HG02870 (cell line): ENCODE results near the gene FAM163A.

Experiments used
- ATAC-seq: cut with Tn5 transposase; IDR thresholded peaks from one replicate; pipeline ENCODE4 v1.9.1; 2021; ENCODE audit warnings: mild to moderate bottlenecking, moderate library complexity; ENCODE audit not compliant: unreplicated experiment

Gene FAM163A

GRCh38 chr1:179750630-179751029, 7.5 kb downstream of the FAM163A start:
- ATAC-seq = no peak

DNA sequence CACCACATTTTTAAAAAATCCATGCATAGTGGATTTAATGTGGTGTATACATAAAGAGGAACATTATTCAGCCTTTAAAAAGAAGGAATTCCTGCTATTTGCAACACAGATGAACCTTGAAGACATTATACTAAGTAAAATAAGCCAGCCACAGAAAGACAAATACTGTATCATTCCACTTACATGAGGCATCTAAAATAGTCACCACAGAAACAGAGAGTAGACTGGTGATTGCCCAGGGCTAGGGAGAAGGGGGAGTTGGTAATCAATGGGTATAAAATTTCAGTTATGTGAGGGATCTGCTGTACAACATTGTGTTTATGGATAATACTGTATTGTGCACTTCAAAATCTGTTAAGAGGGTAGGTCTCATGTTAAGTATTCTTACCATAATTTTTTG, 10.0 kb downstream of the FAM163A start:
- ATAC-seq = no peak

DNA sequence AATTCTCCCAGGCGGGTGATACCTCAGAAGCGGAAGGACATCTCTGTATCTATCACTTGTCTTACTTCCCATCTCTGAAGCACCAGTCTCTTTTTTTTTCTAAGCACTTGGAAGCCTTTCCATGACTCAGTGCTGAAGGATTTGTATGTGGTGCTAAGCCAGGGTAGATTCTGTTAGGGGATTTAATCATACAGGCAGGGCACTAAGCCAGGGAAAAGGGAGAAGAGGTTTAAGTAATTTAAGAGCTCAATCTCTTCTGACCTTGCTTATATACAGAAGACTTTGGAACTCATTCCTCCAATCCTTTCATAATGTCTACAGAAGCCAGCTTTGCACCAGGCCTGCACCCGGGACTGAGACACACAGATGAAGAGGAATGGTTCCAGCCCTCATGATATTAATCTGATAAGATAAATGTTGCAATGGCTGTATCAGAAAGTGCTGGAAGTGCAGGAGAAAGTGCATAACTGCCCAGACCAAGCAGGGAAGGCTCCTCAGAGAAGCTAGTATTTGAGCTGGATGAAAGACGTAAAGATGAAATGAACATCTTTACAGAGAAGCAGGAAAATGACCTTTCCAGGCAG, 11.0 kb downstream of the FAM163A start:
- no peak for ATAC-seq

DNA sequence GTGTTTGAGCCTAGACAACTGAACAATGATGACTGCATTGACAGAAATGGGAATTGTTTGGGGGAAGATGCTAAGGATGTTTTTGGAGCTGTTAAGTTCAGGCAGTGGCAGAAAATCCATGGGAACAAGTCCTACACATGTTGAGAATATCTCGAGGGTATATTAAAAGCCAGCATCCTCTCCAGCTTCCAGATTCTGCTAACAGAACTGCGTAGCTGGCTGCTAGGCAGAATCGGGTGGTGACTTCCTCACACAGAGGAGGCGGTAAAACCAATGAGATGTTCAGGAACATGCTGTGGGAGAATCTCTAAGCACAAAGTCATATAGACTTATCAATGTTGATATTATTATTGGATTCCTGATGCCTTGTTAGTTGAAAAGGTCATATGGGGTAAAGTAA, 14.8 kb downstream of the FAM163A start:
- no peak for ATAC-seq

GRCh38 chr1:179760521-179760920, 17.4 kb downstream of the FAM163A start:
- ATAC-seq = no peak

GRCh38 chr1:179761296-179761695, 18.2 kb downstream of the FAM163A start:
- ATAC-seq = no peak

DNA sequence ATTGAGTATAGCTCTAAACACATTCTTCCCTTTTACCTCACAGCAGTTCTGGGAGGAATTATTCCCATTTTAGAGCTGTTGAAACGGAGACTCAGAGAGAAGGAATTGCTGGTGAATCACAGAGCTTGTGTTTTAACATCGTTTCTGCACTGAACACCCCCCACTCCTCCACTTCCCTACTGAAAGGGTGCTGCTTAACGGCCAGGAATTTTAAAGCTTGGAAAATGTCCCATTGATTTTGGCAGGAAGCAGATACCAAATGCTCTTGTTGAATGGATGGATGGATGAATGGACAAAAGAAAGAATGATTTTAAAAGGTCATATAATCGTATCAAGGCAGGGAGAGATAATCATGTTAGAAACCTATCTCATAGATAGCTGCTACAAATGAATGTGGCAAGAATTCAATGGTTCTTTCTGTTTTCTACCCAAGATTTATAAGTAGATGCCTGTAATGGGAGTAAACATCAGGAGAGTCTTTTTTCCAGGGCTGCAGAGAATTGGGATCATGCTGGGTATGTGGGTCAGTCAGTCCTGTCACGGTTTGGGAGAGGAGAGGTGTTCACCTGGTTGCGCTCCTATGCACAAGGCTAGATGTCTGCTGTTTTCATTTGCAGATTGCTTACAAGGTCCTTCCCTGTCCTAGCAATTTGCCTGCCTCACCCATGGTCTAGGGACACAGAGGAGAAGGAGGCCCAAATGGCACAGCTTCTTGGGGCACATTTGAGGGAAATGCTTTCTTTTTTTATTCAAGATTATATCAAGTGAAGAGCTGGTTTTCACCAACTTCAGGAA, 19.0 kb downstream of the FAM163A start:
- ATAC-seq = no peak

GRCh38 chr1:179767177-179767581, 24.1 kb downstream of the FAM163A start:
- ATAC-seq = no peak

- ATAC-seq = no peak
These were observed 24.9 kb downstream of the FAM163A start for GRCh38 chr1:179767996-179768395.

GRCh38 chr1:179770887-179771502, 27.9 kb downstream of the FAM163A start:
- ATAC-seq = no peak

GRCh38 chr1:179773264-179773663, 30.2 kb downstream of the FAM163A start:
- ATAC-seq = no peak

DNA sequence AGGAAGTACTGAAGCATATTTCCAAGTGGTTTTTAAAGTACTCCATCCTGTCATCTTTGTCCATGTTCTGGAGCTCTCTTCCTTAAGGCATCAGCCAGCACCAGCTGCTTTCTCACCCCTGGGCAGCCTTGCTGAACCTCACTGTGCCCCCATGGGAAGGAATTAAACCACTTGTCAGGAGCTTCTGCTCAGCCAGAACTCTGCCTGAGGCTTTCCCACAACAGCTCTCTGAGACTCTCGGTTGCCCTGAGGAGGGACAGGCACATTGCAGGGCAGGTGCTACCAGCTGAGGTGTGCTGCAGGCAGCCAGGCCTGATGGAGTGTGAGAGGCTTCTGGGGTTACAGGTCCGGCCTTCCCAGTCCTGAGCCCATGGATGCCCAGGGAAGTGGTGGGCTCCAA, 30.9 kb downstream of the FAM163A start:
- ATAC-seq = no peak

DNA sequence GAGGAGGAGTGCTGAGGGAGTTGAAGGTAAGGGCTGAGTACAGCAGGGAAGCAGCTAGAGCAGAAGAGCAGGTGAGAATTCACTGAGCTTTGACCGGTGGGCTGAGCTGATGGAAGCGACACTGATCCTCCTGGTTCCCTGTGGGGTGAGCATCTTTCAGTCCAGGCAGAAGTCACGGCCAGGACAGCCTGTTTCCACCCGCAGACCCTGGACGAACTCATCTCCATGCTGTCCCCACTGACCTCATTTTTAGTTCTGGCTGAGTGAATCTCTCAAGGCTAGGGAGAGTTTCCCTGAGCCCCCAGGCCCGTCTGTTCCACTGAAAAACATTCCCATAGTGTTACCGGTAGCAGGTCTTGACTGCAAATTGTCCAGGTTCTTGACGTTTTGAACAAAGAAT, 31.5 kb downstream of the FAM163A start:
- no peak for ATAC-seq

- ATAC-seq = no peak
These were observed 31.9 kb downstream of the FAM163A start for GRCh38 chr1:179775009-179775408.

- no peak for ATAC-seq
These were observed 33.7 kb downstream of the FAM163A start for GRCh38 chr1:179776831-179777230.

DNA sequence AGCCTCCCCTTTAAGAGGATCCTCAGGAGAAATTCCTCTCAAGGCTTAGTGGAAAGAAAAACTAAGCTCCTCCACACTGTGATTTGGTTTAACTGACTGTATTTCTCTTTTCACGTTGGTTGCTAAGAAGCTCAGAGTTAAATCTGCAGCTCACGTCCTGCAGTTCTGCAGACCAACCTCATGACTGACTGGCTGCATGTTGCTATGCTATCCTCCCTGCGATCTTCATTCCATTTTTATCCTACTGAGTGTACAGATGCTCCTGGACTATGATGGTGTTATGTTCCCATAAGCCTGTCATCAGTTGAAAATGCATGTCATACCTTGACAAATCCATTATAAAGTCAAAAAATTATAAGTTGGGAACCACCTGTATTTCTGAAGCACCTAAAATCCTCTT, 34.6 kb downstream of the FAM163A start:
- no peak for ATAC-seq

DNA sequence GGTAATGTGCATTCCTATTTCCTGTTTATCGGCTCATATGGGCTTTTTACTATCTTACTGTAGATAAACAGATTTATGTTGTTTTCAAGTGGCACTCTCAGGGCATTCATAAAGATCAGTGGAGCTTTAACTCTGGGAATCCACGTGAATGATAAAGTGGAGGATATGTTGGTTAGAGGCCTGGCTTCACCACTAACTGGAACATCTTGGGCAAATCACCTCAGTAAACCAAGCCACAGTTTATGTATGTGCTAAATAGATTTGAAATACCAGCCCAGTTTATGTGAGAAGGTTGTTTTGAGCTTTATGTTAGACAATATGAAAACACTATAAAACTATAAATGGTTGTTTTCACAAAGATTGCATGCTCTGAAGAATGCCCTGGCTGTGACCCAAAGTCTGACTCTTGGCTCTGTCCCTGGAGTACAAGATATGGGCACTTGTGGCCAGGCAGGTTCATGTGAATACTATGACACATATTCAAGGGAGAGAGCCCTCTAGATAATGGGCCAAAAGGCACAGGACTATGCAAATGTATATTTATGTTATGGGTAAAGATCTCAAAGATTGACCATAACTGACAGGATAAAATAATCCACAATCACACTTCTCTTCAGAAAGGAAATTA, 36.7 kb downstream of the FAM163A start:
- ATAC-seq = no peak

DNA sequence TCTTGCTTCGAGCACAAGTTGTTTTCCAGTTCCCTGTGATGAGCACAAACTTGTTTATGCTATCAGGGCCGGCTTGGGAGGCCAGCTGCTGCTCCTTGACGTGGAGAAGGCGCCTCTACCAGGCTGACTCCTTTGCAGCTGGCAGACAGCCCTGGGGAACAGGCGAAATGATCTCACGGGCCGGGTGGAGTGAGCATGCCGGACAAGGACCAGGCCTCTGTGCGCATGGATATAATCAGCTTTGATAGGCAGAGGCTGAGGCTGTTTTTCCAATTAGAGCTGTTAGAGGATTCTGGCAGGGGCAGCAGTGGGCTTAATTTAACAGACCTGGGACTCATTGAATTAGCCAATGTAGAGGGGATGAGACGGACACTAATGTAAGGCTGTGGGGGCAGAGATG, 38.9 kb downstream of the FAM163A start:
- no peak for ATAC-seq

DNA sequence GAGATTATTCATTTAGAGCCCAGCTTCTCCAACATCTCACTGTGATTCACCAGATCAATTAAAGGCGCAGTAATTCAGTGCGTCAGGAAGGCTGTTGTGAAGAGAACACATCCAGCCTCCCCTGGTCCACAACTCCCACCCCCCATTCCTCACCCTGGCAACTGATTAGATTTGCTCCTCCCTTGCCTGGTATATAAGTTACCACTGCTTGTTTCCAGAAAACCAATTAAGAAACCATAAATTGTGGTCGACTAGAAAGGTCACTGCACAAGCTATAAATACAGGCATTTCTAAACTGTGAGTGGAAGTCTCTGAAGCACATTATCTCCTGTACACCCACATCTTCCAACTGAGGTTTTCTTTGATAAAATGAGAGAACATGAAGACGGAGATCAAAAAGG, 41.9 kb downstream of the FAM163A start:
- ATAC-seq = no peak

DNA sequence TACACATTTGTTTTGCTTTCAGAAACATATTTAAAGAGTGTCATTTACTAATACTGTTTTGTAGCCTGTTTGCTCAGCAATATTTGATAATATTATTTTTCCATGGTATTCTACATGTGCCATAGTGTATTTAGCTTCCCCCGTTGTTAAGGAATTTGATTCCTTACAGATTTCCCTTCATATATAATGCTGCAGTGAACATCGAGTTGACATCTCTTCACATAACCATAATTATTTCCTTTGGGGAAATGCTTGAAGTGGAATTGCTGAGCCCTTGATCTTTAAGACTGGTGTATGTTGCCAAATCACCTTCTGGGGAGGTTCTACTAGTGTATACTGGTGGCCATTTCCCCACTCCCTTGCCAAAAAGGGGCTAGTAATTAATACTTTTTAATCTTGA, 42.6 kb downstream of the FAM163A start:
- no peak for ATAC-seq

DNA sequence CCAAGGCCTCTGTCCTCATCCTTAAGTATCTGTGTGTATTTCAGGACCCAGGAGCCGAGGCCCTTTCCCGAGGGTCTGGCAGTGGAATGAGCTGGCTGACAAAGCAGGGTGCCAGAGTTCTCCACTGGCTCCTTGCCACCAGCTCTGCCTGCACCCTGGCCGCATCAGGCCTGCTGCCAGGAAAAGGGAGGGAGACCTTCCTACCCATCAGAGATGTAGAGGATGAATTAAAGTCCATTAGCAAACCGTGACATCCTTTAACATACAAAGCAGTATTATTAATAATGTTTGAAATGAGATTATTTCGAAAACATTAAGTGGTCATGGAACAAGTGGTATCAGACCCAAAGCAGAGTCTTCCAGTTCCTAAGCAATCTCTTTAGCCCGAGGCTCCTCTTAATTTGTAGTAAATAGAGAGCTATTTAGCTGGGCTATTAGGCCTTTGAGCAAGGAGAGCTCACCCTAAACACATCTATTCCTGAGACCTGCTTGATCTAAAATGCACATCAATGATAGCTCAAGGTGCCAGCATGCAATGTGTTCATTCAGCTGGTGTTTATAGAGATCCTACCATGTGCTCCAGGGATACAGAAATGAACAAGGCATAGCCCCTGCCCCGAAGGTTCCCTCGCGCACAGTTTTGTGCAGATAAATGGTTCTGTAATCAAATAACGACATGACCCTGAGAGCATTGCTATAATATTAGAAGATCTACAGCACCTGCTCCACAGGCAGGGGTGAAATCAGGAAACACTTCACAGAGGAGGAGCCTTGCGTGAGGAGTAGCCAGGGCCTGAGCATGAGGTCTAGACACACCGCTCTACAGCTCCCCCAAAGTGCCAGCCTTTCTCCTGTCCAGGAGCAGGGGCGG, 44.0 kb downstream of the FAM163A start:
- no peak for ATAC-seq
